ENCODE measurements around the gene ANKRD34B.

GRCh38 chr5:80594810-80595209 is 24.7 kb upstream of the ANKRD34B start:
- TF ChIP-seq CTCF (conservative IDR thresholded peaks at IDR 0.05 in 1 of 2, IDR thresholded peaks at IDR 0.05 in 1 of 2; ENCODE audit: extremely low read depth in 1 of 2, insufficient read depth in 1 of 2, low read depth in 1 of 2, low read length in 2 of 2) (no peak), EZH2 (IDR thresholded peaks at IDR 0.05; ENCODE audit: borderline replicate concordance, low read length) (no peak)

Measured in mammary epithelial cell (primary cell).